EH (cell line): ENCODE results near the gene ACAD9.

Experiments used
- DNase-seq: peaks from one replicate; pipeline ENCODE4 v3.0.0-alpha.2; 2015; ENCODE audit warnings: low read depth

The ACAD9 gene

GRCh38 chr3:128935922-128936321, 56.5 kb downstream of the ACAD9 start:
- no peak for DNase-seq

DNA sequence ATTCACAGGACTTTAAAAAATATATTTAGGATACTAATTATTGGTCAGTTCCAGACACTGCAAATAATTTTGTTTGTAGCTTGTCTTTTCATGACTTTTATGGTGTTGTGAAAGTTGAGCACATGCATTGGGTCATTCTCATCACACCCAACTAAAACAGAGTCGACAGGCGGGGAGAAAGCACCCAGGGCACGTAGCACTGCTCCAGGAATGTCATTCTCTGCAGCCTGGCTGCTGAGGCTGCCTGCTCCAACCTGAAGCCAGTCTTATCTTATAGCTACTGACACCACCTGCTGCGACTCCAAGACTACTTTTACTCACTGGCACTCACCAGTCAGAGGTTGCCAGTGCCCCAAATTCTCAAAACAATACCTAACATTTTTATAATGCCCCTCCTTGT, 56.9 kb downstream of the ACAD9 start:
- no peak for DNase-seq

- no peak for DNase-seq
Observed at GRCh38 chr3:128940252-128940651, 60.8 kb downstream of the ACAD9 start.

GRCh38 chr3:128942161-128942952, 62.9 kb downstream of the ACAD9 start:
- no peak for DNase-seq

DNA sequence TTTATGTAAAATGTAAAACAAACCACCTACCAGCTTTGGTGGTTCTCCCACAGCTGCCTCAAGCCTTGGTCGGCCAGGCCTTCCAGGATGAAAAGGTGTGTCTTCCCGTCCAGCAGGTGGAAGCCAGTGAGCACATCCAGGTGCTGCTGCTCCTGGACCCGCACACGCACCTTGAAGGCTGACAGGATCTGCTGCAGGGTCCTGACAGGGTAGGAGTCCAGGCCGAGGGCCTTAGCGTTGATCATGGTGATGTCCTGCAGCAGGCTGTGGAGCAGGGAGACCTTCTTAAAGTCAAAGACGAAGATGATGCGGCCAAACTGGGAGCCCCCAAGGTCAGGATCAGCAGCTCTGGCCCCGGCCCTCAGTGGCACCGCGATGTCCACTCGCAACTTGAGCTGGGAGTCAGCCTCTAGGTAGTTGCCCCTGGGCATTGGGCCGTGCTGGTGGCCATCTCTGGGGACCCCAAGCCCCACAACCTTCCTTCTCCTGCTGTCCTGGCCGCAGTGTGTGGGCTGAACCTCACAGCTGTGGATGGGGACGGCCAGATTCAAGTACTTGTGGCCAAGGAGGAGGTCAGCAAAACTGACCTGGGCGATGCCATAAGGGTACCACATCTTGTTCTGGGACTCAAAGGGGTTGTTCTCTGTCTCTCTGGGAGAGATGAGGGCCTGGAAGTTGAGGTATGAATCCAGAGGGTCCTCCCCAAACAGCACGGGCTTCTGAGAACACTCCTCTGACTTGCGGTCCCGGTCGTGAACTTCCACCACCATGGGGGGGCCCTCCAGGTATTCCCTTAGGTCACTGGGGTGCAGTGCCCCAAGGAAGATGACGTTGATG, 65.8 kb downstream of the ACAD9 start:
- DNase-seq: no peak

GRCh38 chr3:128945878-128946175, 66.4 kb downstream of the ACAD9 start:
- DNase-seq: no peak

GRCh38 chr3:128946411-128946810, 67.0 kb downstream of the ACAD9 start:
- DNase-seq: peak; percentile 60

DNA sequence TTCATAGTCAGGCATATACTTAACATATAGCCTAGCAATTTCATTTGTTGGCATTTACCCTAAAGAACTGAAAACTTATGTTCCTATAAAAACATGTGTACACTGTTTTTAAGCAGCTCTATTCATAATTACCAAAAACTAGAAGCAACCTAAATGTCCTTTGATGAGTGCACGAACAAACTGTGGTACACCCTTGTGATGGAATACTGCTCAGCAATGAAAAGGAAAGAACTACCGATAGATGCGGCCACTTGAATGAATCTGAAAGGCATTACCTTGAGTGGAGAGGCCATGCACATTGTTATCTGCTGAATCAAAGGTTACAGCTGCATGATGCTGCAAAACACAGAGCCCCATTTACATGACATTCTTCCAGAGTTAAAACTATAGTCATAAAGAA, 69.7 kb downstream of the ACAD9 start:
- no peak for DNase-seq

DNA sequence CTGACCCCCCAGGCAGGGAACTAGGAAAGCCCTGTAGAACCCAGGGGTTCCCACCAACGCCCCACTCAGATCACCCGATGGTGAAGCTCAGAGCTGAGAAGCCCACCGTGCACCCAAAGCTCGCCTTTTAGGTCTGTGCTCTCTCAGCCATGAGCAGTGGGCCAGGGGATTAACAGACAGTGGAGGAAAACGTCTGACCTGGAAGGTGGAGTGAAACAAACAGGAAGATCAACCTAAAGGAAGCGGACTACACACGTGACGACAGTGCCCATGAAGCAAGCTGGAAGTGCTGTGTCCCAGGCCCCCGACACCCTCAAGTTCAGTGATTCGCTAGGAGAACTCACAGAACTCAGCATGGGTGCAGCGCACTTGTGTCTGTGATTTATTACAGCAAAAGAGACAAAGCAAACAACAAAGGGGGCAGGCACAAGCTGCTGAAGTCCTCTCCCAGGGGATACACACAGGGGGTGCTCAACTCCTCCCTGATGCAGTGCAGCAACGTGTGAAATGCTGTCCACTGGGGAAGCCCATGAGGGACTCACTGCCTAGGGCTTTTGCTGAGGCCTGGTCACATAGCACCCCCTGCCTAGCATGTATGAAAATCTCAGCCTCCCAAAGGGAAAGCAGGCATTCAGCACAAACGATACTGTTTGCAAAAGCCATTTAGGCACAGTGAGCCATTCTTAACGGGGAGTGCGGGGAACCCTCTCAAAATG, 71.0 kb downstream of the ACAD9 start:
- peak; percentile 36 for DNase-seq

- no peak for DNase-seq
Observed at GRCh38 chr3:128956440-128956839, 77.0 kb downstream of the ACAD9 start.
